Measurements from ENCODE around the gene PAX9. TPM values are rescaled to one million over a fixed set of nuclear protein-coding genes. Genes with fewer than 3 reads are reported as not detected.

Gene PAX9
- total and polyA plus RNA-seq, 12 donors = under 0.01 to 0.04 TPM; not detected in 10

- H3K4me3 ChIP-seq = no peak overlapping the region
- 76 to 89% (median 81%) methylated on average over 4 of the region's 4 CpGs for WGBS, 4 donors
- no peaks in the 10 kb centered on the region for H3K36me3 ChIP-seq (replicated peaks in 1 of 2)
- peaks cover 0 to 6% of the 10 kb centered on the region in 2 donors for H3K4me1 ChIP-seq (replicated peaks in 1 of 2)
- intact Hi-C loops (cut with DNase I) = no loop called here
- no peaks in the 10 kb centered on the region for H3K27me3 ChIP-seq
- no peak for TF ChIP-seq CTCF (IDR thresholded peaks at IDR 0.05)
- no peak for TF ChIP-seq POLR2A (IDR thresholded peaks at IDR 0.05)
- DNase-seq = no peak
- H3K9me3 ChIP-seq (replicated peaks in 1 of 3) = no peaks in the 10 kb centered on the region
- no peak overlapping the region for H3K27ac ChIP-seq
Observed at GRCh38 chr14:36713960-36714703, 52.5 kb downstream of the PAX9 start.

- TF ChIP-seq POLR2A (IDR thresholded peaks at IDR 0.05) = no peak
- TF ChIP-seq CTCF (IDR thresholded peaks at IDR 0.05) = no peak
- 78 to 85% (median 81%) methylated on average over 7 of the region's 7 CpGs for WGBS, 4 donors
- H3K27me3 ChIP-seq = no peaks in the 10 kb centered on the region
Observed at GRCh38 chr14:36716614-36717184, 55.0 kb downstream of the PAX9 start.

GRCh38 chr14:36717363-36717762 lies 55.7 kb downstream of the PAX9 start:
- H3K9me3 ChIP-seq (replicated peaks in 1 of 3) = no peaks in the 10 kb centered on the region
- TF ChIP-seq POLR2A (IDR thresholded peaks at IDR 0.05) = no peak
- TF ChIP-seq CTCF (IDR thresholded peaks at IDR 0.05) = no peak
- H3K4me3 ChIP-seq = no peak overlapping the region
- DNase-seq = no peak
- no peak overlapping the region for H3K27ac ChIP-seq
- peaks cover 0 to 6% of the 10 kb centered on the region in 2 donors for H3K4me1 ChIP-seq (replicated peaks in 1 of 2)
- no peaks in the 10 kb centered on the region for H3K27me3 ChIP-seq
- H3K36me3 ChIP-seq (replicated peaks in 1 of 2) = no peaks in the 10 kb centered on the region
- intact Hi-C loops (cut with DNase I) = no loop called here
- 69 to 82% (median 76%) methylated on average over 5 of the region's 5 CpGs for WGBS, 4 donors

More at GRCh38 chr14:36716614-36717184, 55.0 kb downstream of the PAX9 start:
- H3K27ac ChIP-seq = no peak overlapping the region
- H3K36me3 ChIP-seq (replicated peaks in 1 of 2) = no peaks in the 10 kb centered on the region
- no peaks in the 10 kb centered on the region for H3K9me3 ChIP-seq (replicated peaks in 1 of 3)
- H3K4me1 ChIP-seq (replicated peaks in 1 of 2) = peaks cover 0 to 6% of the 10 kb centered on the region in 2 donors
- intact Hi-C loops (cut with DNase I) = no loop called here
- no peak for DNase-seq
- H3K4me3 ChIP-seq = no peak overlapping the region

- intact Hi-C loops (cut with DNase I) = no loop called here
- DNase-seq = peak in 1 of 7 donors; percentile 27
- TF ChIP-seq POLR2A (IDR thresholded peaks at IDR 0.05) = no peak
- peaks cover 0 to 6% of the 10 kb centered on the region in 2 donors for H3K4me1 ChIP-seq (replicated peaks in 1 of 2)
- no peaks in the 10 kb centered on the region for H3K9me3 ChIP-seq (replicated peaks in 1 of 3)
- no peaks in the 10 kb centered on the region for H3K36me3 ChIP-seq (replicated peaks in 1 of 2)
- no peaks in the 10 kb centered on the region for H3K27me3 ChIP-seq
- H3K27ac ChIP-seq = no peak overlapping the region
- H3K4me3 ChIP-seq = no peak overlapping the region
- WGBS, 4 donors = 24 to 35% (median 27%) methylated on average over 1 of the region's 1 CpG
Observed at GRCh38 chr14:36718216-36718615, 56.6 kb downstream of the PAX9 start.
